SW 1271 (cell line): ENCODE results near the gene AFF3.

Experiments
- DNase-seq, 2 experiments: peaks; one replicate each; lab custom pipeline; 2025; lab: John Stamatoyannopoulos, UW

The AFF3 gene

DNA sequence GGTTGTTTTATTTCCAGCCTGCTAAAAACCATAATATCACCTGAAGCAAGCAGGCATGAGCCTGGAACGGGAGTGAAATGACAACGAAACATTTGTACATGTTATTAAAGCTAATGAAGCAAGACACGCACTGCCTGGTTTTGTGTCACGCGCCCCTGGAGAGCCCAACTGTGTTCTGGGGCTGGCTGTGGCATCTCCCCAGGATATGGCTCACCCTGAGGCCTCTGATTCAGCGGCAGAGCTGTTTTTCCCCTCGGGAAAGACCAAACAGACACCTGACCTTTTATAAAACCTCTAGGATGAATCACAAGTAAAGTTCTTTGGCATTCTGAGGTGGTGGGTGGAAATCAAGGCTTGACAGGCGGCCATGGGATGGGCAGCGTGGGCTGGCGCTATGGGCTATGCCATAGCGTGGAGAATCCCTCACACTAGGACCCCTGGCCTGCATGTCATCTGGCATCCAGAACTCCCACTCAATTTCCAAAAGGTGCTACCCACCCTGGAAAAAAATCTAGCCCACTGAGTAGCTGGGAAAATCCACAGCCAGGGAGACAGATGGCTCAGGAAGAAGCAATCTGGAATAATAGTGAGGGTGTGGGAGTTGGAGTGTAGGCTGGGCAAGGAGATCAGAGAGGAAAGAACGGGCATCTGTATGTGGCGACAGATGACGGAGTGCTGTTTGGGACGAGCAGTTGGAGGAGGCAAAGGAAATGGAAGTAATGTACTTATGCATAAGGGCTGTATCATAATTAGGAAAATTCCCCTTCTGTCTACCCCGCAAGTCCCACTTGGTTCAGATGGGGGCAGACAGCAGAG lies 262.0 kb downstream of the AFF3 start:
- peak; percentile 58 to 68 for DNase-seq

DNA sequence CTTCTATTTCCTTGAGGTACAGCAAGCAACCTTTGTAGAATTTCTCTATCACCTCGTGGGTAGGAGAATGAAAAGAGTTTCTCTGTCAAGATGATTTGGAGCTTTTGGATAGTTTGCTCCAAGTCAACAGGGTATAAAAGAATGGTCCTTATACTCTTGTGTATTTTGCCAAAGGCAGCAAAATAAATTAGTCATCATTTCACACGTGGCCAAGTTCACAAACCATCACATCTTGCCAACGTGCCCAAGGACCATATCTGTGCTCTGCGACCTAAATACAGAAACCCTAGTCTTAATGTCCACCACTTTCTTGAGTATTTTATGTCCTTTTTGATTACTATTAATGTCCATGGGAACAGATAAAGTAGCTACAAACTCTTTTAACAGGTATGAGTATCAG lies 262.9 kb downstream of the AFF3 start:
- DNase-seq = no peak

DNA sequence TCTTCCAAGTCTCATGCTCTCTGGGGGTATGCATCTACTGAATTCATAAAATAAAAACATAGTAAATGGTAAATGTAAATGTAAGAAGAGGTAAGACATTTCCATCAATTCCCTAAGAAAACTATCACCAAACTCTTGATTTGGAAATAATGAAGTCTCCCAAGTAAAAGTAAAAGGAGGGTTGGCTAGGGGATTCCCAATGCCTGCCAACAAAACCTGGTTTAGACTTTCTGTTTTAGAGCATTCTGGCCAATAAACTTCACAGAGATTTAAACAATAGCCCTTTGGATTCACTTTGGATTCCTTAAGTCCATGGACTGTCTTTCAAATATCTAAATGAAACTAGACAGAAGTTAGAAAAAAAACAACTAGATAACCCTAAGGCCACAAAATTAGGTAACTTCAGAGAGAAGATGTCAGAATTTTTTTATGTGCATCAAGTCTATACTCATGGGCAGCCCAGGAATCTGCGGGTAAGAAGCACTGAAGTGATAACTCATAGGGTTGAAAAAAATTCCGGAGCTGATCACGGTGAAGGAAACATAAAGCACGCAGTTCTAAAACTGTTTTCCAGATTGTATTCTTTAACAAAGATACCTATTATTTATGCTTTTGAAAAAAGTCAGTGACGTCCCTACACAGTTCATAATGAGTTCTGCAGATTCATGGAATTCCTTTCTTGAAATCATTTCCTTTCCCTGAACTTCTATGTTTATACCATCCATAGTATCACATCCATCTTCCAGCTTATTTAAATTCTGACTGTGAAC lies 263.6 kb downstream of the AFF3 start:
- peak; percentile 24 to 73 for DNase-seq

DNA sequence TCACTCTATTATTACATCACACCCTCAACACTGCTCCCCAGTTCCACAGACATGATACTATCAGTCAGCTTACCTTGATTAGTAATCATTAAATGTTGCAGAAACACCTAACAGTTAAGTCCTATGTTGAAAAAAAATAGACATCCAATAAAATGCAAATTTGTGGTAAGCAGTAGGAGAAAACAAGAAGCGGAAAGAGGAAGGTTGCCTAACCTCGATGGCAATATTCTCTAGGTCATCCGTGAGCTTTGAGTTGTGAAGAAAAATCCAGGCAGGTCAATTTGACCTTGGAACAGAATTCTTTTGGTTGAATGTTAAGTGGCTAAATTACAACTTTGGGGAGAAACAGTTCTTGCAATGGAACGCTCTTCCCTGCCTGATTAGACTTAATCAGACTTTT lies 264.4 kb downstream of the AFF3 start:
- DNase-seq = no peak

DNA sequence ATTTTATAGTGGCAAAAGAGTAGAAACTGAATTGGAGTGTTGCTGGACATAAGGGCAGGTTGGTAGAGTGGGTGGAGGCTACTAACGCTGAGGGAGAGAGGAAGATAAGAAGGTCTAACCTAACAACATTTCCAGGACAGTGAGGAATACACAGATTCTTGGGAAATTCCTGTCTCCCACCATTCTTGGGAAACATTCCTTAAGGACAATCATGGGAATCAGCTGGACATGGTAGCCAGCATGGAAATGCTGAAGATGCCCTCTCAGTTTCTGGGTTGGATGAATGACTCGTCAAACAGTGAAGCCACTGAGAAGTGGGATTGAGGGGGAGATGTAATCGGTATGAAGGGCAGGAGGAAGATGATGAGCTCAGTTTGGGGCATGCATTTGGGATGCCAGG lies 265.4 kb downstream of the AFF3 start:
- no peak for DNase-seq

DNA sequence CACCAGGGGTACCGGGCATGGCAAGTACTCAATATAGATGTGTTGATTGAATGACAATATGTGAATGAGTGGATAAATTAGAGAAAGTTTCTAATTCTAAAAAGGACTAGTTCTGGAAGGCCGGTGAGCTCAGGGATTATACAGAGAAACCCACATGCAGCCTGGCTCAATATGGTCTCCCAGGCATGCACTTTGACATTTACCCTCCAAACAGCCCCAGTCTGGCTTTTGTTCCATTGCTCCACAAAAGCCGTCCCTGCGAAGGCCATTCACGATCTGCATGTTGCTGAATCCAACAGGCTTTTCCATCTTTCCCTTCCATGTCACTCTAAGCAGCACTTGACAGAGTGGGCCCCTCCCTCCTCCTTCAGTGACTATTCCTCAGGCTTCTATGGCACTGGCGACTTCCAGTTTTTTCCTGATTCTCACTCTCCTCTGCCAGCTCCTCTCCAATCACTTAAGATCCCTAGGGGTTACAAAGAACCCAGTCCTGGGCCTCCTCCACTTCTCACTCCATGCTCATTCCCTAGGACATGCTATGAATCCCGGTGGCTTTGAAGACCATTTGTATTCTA lies 266.7 kb downstream of the AFF3 start:
- no peak for DNase-seq

DNA sequence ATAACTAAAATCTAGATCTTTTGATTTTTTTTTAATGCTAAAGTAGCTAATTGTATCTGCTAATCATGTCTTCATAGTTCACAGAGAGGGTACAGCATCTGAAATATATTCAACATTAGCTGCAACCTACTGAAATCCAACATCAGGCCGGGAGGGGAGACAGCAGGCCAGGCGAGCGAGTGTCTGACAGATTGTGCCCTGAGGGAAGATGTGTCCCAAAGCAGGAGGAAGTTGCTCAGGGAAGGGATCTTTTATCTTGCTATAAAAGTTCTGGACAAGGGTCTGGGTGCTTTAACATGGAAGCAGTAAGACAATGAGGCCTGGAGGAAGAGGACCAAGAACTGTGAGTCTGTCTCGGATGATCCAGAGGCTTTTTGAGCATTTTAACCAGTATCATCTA lies 274.1 kb downstream of the AFF3 start:
- no peak for DNase-seq

DNA sequence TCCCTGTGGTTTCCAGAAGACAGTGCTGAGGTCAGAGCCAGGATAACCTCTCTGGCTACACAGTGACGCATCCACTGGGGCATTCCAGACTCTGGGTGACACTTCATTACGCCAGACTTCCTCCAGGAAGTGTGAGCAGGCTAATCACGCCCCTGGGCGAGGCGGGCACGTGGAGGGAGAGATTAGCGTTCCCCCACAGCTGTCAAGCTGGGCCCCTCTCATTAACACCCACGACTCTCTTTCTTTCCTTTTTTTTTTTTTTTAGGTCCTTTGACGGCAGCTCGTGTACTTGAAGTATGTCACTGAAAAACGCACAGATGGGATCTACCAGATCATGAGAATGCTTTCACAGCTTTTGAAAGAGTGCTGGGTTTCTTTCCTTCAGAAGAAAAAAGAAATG lies 274.6 kb downstream of the AFF3 start:
- peak in 1 of 2 experiments; percentile 22 for DNase-seq

DNA sequence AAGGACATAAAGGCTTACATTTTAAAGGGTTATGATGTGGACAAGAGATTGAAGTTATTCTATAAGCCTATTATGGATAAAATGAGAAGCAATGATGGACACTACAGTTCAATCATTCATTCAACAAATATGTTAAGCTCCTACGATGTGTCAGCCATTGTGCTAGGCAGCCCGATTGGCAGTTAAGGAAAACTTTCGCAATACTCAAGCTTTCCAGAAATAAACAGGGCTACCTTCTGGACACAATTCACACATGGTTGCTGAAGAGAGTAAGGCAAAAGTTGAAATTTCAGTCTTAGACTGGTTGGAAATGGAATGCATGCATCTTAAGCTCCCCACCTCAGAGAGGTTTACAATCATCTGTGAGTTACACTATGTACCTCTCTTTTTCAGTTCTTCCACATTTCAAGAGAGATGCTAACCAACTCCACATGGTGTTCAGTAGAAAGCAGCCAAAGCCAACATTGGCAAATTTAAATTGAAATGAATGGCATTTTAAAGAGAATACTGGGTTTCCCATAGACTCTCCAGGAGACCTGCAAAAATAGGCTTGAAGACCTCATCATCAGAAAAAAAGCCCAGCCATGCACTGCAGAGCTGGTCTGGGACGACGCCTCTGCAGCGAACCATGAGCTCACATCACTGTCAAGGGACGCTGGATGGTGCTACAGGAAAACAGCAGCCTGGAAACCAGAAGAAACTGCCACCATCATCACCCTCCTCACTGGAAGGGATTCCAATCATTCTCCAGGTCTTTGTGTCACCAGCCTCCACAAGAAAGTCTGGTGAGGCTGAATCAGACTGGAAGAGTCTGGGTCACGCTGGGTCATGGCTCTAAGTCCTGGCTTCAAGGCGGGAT lies 276.3 kb downstream of the AFF3 start:
- no peak for DNase-seq

DNA sequence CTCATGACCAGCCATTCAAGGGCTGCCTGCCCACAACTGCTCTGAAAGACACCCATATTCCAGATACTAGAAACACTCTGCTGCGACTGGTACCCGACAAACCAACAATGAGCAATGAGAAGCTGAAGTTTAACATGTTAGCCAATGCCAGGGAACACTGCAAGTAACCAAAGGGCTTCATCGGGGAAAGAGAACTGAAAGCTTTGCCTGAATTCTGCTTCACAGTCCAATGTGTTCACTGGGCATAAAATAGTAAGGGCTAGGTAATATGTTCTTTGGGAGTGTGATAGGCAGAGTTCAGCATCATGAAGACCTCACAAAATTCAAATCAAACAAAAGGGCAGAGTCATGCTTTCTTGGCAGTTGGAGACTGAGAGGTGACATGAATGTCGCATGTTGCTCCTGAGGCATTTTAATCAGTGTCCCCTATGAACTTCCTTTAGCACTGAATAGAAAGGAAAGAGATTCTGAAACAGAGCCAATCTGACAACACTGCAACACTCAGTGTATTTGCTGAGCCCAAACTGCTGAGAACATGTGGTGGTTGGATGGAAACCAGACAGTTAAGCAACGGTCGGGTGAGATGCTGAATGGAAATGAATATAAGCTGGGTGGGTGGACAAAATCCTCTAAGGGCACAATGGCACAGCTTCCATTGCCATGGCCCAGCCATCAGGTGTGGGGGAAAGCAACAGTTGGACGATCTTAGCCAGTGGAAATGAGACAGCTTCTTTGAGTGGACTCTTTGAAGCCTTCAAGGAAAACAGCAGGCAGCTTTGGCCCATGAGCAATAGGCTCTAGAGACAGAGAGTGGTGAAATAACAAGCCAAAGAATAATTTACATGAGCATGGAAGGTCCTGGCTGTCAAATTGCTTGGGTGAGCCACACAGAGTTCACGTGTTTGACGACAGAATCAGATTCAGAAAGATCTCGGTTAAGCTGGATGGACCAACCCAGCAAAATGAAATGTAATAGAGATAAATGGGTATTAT lies 277.5 kb downstream of the AFF3 start:
- no peak for DNase-seq

DNA sequence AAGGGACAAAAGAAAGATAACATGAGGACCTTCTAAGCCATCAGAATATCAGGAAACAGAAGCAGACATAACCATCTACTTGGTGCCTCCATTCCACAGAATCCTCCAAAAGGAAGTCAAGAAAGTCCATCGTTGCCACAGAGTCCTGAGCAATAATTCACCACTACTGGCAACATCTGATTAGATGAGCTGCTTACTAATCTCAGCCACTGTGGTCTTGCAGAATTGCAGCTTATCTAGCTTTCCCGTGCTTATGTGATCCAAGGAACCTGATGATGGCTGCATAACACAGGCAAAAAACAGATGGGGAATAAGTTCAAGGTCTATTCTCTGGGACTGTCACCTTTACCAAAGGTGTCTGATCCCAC lies 278.5 kb downstream of the AFF3 start:
- no peak for DNase-seq

DNA sequence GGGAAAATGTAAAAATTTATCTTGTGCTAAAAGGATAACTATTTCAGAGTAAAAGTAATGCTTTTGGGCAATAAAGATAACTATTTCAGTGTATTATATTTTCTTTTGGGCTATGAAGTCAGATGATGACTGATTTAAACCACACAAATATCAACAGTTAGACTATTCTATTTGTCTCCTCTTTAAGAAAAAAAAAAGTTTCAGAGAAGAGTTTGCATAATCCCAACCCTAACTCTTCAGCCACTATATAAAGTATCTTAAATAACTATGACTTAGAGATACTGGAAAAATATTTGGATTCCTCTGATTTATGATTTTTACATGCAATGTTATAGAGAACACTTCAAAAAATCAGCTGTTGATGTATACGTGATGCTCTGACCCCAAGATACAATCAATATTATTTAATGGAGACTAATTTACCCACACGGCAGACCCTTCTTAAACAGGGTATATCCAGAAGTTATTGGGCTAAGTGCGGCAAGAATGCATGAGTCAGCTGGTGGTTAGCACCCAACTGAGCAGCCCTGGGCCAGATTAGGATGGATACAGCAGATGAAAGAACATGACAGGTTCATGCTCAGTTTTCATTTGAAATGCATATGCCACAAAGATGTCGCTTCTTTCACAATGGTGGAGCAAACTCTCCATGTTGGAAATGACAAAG lies 279.0 kb downstream of the AFF3 start:
- DNase-seq = no peak

DNA sequence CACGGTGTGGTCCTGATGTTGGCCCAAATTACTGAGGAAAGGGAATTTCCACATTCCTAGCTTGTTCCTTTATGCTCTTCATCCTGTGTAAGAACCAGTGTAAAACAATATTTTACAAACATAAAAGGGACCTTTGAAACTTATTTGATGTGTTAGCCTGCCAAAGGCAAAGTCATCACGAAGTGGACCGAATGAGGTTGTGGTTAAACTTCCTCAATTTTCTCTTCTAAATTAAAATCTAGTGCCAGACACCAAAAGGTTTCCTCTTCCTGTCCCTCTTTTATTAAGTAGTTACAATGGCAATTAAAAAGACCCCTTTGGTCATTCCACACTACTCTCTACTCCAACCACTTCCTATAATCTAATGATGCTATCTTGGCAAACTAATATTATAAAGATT lies 279.8 kb downstream of the AFF3 start:
- no peak for DNase-seq

DNA sequence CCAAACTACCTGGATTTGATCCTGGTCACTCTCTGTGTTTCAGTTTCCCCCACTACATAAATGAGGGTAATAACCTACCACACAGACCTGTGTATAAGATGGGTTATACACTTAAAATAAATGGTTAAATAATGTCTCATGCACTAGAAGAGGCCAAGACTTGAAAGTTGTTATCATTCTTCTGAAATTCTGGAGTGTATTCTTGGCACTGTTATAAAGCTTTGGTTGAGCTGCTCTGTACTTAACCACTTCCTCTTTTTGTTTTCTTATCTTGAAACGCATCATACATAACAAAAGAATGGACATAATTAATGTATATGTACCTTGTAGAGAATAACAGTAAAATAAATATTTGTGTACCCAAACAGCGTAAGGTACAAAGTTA lies 281.0 kb downstream of the AFF3 start:
- no peak for DNase-seq

DNA sequence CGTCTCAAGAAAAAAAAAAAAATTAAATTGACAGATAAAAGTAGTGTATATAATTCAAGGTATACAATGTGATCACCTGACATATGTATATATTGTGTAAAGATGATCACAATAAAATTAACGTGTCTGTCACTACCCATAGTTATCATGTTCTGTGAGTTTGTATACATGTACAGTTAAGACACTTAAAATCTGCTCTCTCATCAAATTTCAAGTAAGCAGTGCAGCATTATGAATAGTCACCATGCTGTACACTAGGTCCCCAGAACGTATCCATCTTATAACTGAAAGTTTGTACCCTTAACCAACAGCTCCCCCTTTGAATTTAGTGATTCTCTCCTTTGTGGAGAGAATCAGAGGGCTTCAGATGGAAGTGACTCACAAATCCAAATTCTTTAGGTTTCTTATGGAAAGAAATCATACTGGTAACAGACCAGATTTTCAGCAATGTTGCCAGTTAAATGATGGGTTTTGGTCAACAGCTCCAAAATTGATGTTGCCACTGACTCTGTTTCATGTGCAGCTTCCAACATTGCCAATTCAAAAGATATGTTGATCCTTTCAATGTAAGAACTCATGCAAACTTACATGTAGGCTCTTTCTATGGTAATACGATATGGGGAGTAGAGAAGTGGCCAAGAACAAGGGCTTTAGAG lies 281.5 kb downstream of the AFF3 start:
- DNase-seq = no peak

DNA sequence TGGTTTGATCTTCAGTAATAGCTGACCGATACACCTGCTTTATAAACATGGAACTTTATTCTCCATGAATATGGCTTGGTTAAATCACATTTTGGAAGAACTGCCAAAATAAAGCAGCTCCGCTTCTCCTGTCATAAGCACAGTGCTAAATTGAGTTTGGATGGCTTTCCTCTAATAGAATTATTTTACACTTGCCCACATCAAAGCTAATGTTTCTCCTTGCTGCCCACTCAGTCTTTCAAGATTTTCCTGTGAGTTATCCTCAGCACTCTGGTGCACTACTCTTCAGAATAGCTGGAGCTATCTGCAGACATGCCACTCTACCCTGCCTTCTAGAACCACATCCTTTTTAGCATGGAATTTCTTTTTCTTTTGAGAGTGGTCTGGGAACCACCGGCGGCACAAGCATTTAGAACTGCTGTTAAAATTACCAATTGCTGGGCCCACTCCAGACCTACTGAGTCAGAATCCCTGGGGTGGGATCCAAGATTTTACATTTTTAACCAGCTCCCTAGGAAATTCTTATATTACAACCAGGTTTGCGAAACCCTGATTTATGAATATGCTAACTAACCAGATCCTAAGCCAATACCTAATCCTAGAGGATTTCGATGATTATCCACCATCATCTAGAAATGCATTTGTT lies 283.3 kb downstream of the AFF3 start:
- DNase-seq = no peak

DNA sequence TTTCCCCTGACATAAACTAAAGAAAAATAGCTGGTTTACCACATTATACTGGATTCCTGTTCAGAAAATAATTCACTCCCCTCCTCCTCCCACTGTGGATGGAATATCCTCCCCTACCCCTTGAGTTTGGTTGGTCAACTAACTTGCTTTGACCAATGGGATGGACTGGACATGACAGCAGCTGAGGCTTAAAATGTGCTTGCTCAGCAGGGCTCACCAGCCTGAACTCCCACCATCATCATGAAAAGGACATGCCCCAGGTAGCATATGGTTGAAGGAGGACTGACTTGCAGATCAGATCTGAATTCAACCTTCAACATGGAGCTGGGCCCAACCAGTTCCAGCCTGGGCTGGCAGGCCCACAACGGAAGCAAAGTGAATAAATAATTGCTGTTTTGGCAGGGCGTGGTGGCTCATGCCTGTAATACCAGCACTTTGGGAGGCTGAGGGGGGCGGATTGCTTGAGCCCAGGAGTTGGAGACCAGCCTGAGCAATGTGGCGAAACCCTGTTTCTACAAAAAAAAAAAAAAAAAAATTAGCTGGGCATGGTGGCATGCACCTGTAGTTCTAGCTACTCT lies 284.4 kb downstream of the AFF3 start:
- no peak for DNase-seq

DNA sequence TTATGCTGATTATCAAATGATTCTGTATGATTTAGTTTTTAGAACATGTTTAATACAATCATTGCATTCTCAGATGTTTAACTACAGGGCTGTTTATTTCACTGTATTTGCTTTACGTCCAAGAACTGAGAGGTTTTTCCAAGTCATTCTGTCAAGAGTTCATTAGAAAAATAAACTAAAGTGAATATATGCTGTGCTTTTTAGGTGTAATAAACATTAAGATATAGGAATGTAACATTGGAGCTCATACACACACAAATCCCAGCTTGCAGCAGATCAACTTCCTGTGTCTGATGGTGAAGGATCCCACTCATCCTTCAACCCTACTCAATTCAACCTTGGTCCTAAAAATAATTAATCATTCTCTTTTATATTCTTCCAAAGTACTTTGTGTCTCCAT lies 285.0 kb downstream of the AFF3 start:
- DNase-seq = no peak

DNA sequence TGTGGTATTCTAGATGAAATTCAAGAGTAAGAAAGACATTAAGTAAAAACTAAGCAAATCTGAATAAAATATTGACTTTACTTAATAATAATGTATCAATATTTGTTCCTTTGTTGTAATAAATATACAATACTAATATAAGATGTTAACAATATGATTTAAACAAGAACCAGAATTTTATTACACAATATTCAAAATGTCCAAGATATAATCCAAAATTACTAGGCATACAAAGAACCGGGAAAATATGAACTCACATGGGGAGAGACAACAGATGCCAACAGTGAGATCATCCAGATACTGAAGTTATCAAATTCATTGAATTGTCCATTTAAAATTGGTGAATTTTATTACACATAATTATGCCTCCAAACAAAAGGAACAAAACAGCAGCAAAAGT lies 286.3 kb downstream of the AFF3 start:
- DNase-seq = no peak
